SIG-M5 treated with dmso at 0.1 percent for 504 hours (cell line): Measurements from ENCODE around the gene ADAMTS4.

Source experiments
- DNase-seq: peaks from one replicate; lab custom pipeline; 2025; ENCODE audit not compliant: unreplicated experiment; lab: John Stamatoyannopoulos, UW

The ADAMTS4 gene

GRCh38 chr1:161153682-161154337 is 45.0 kb downstream of the ADAMTS4 start, which contains the start of gene UFC1:
Gene UFC1, plus strand, starts transcription at chr1:161153978. Its CDS starts 20 bp downstream, at chr1:161153998.
- peak; percentile 97 for DNase-seq

- DNase-seq, result no peak
Measured at GRCh38 chr1:161153176-161153575, 45.7 kb downstream of the ADAMTS4 start.

GRCh38 chr1:161145832-161146231 is 53.0 kb downstream of the ADAMTS4 start:
- DNase-seq, result no peak

DNA sequence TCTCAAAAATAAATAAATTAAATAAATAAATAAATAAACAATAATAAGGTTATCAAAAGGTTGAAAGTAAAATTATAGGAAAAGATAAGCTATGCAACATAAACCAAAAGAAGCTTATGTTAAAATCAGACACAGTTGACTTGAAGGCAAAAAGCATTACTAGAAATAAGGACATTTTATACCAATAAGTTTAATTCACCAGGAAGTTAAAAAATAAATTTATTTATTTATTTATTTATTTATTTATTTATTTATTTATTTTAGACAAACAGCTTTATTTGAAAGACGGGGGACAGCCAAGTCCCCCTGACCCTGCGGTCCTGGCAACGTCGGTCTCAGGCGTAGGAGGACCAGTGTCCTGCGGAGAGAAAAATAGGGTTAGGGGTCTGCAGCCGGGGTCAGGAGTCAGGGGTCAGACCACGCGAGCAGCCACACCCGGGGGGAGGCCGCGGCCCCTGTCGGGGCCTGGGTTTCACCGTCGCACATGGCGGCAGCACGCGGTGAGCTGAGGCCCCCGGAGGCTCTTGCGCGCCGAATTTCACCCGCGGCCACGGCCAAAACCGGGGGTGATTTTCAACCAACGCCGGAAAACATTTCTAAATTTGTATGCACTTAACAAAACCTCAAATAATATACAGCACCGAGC is 58.0 kb downstream of the ADAMTS4 start:
- DNase-seq, result no peak

GRCh38 chr1:161139766-161140165 is 59.1 kb downstream of the ADAMTS4 start:
- peak; percentile 59 for DNase-seq

- no peak for DNase-seq
Measured at GRCh38 chr1:161138431-161138830, 60.4 kb downstream of the ADAMTS4 start.

DNA sequence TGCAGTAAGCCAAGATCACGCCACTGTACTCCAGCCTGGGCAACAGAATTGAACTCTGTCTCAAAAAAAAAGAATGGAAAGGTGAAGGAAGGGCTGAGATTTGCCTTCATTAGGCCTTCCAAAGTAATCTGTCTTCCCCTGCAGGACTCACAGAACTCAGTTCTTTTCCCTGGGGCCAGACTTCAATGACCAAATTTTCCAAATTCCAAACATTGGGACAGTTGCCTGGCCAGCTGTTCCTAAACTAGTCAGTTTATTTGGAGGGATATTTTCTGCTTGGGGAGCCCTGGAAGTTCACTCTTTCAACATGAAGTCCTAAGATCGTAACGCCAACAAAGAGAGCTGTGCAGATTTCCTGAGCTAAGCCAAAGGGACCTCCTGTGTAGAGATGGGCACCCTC is 61.0 kb downstream of the ADAMTS4 start:
- DNase-seq, result no peak
